K562 treated with DMSO at 1 percent for 24 hours (cell line): ENCODE results near the gene NXT1. TPM values are rescaled to one million over a fixed set of nuclear protein-coding genes. Genes with fewer than 3 reads are reported as not detected.

Source experiments
- total RNA-seq: library from RNA; unstranded; fragments of 300-600 nt; gene quantifications from 2 replicates; pipeline ENCODE4 v1.2.3, GENCODE V29; 2022; ENCODE audit warnings: low read depth; ENCODE audit not compliant: insufficient read depth

NXT1 gene
- 26.5 and 29.1 TPM in 2 replicates for total RNA-seq

DNA sequence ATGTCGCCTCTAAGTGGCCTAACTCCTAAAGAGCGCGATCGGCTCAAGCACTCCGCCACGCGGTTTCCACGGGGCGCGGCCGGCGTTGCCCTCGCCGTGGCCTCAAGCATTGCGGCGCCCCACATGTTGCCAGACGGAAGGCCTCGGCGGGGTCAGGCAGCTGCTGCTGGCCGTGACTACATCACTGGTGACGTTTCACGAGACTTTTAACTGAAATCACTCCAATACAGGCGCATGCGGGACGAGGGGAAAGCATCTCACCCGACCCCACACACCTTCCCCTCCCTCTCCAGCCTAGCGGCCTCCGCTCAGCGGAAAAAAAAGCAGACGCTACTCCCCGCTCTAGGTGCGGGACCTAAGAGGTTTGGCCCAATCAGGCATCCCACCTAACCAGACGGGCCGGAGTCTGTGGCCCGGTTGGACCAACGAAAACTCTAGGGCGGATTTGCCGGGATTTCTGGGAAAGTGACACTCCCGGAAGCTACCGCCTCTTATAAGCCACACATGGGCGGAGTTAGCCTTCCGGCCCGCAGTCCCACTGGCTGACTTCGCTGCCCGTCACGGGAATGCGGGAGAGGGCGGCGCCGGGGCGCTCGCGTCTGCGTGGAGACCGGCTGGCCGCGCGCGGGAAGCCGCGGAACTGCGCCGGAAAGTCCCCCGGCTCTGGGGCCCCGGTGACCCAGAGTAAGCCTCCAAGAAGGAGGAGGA is at the start of gene NXT1:
TSS of gene NXT1 (plus strand) at position 596 of the 708 bp plus-strand sequence. CDS start 3,251 bp downstream, outside the sequence.

DNA sequence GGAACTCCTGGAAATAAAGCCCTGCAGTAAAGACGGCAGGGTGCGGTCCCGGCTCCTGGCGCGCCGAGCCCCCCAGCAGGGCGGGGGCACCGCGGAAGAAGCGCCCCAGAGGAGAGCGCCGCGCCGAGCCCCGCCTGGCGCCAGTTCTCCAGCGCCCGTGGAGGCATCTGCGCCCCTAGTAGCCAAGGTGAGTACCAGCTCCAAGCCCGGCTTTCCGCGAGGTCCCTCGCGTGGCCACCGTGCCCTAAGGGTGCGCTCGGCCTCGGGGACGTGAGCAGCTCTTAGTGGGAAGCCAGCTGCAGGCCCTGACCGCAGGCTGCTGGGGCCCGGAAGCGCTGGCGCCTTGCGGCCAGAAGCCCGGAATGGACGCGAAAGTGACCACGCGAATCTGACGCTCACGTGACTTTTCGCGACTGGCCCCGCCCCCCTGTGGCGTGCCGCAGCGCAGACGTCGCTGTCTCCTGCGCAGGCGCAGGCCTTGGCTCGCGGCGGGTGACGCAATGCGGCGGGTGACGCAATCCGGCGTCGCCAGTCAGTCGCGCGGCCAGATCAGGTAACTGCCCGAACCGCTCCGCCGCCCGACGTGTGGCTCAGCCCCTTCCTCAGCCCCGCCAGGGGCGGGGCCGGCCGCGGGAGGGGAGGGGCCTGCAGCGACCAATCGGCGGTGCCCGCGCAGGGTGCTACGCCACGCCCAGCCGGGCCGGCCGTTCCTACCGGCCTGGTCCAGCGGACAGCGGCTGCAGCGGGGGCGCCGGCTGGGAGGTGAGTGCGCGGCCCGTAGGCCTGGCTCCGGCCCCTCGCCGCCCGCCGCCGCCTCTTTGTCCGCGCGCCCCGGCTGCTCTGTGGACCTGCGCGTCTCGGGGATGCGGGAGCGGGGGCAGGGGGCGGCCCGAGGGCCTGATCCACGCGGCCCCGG is 11.1 kb downstream of the NXT1 start, which contains the start of gene GZF1:
TSS of gene GZF1 (plus strand) at position 707 of the 916 bp plus-strand sequence. CDS start 2,202 bp downstream, outside the sequence.

Other genes starting within 250 kb of the NXT1 start
- 9.8 and 17.2 TPM in 2 replicates for gene GZF1, start 11.4 kb downstream of the NXT1 start, total RNA-seq
- gene NAPB, start 70.7 kb downstream of the NXT1 start, total RNA-seq: 2.2 and 2.3 TPM in 2 replicates
- not detected in 2 replicates for gene CSTL1, start 88.9 kb downstream of the NXT1 start, total RNA-seq
- not detected in 2 replicates for gene CST11, start 102.1 kb downstream of the NXT1 start, total RNA-seq
- gene CST8, start 140.3 kb downstream of the NXT1 start, total RNA-seq: not detected in 2 replicates
- gene CST9L, start 217.7 kb downstream of the NXT1 start, total RNA-seq: not detected in 2 replicates